Gastrocnemius medialis (tissue), 4 donors: ENCODE results near the gene HLA-A. TPM values are rescaled to one million over a fixed set of nuclear protein-coding genes. Genes with fewer than 3 reads are reported as not detected.

Experiments
- ATAC-seq, 2 donors: fragments of 150-250 bp; one replicate each; pipeline ENCODE4 v1.9.1; 2016
- DNase-seq, 2 donors: peaks; one replicate each; pipeline ENCODE4 v3.0.0-alpha.2; 2019
- H3K27ac ChIP-seq, 4 donors: fragments of 200-600 bp; sonication (generic); 1 replicate in 1 of 4; 2 replicates in 3 of 4; pipeline ENCODE4 v1.5.1; 2016 to 2018; ENCODE audit warnings: mild to moderate bottlenecking in 2 of 4, moderate library complexity in 1 of 4
- H3K27me3 ChIP-seq, 3 donors: fragments of 200-600 bp; sonication (generic) in 2 of 3; 1 replicate in 1 of 3; 2 replicates in 2 of 3; pipeline versions ENCODE4 v1.5.1 to v1.6.0; 2016 to 2019; ENCODE audit warnings: mild to moderate bottlenecking in 1 of 3, moderate library complexity in 1 of 3
- H3K36me3 ChIP-seq, 2 donors: fragments of 200-600 bp; sonication (generic) in 1 of 2; one replicate each; pipeline ENCODE4 v1.5.1; 2017 to 2018
- H3K4me1 ChIP-seq, 2 donors: fragments of 200-600 bp; sonication (generic) in 1 of 2; one replicate each; pipeline ENCODE4 v1.5.1; 2016 to 2017; ENCODE audit warnings: mild to moderate bottlenecking in 2 of 2
- H3K4me3 ChIP-seq, 4 donors: fragments of 200-600 bp; sonication (generic) in 3 of 4; 1 replicate in 1 of 4; 2 replicates in 3 of 4; pipeline ENCODE4 v1.5.1; 2016 to 2019; ENCODE audit warnings: mild to moderate bottlenecking in 2 of 4
- H3K9me3 ChIP-seq, 3 donors: fragments of 200-600 bp; sonication (generic) in 2 of 3; 1 replicate in 1 of 3; 2 replicates in 2 of 3; pipeline ENCODE4 v1.5.1; 2016 to 2019
- CTCF ChIP-seq, 5 experiments: fragments of 450-650 bp in 3 of 5; fragments of 200-600 bp in 2 of 5; sonication (generic) in 2 of 5; IDR thresholded peaks in 4 of 5; conservative IDR thresholded peaks in 1 of 5; 1 replicate in 4 of 5; 2 replicates in 1 of 5; pipeline ENCODE4 v1.5.1; 2016 to 2019; ENCODE audit warnings: antibody characterized with exemption in 5 of 5, mild to moderate bottlenecking in 3 of 5, moderate library complexity in 3 of 5
- POLR2A ChIP-seq, 2 donors: fragments of 450-650 bp; IDR thresholded peaks; one replicate each; pipeline ENCODE4 v1.6.1; 2017; ENCODE audit warnings: antibody characterized with exemption in 2 of 2, mild to moderate bottlenecking in 2 of 2, moderate library complexity in 2 of 2
- in situ Hi-C, 4 donors: fragments of 200-750 bp; cut with MboI; loops; one replicate each; pipeline versions ENCODE4 v1.15.0 to v1.8.0; 2017; ENCODE audit warnings: low sequenced_read_pairs in 4 of 4
- intact Hi-C: fragments of 100-400 bp; cut with DNase I; formaldehyde crosslinking; loops from one replicate; pipeline ENCODE4 v1.15.1; 2023; ENCODE audit warnings: low total_unique reads
- total RNA-seq, 4 donors: library from RNA; depleted of rRNA; stranded (reverse); fragments of >200 nt; gene quantifications; one replicate each; pipeline versions ENCODE4 v1.1.0 to v1.2.3, GENCODE V29; 2016

HLA-A gene
- total RNA-seq, 4 donors from 2014 or later, result 149 to 161 (median 154) TPM

GRCh38 chr6:29935273-29935955 is 6.9 kb upstream of the HLA-A start:
- Histone ChIP-seq H3K27me3 (no peaks in the 10 kb centered on the region), H3K27ac (no peak overlapping the region), H3K9me3 (no peaks in the 10 kb centered on the region), H3K4me3 (no peak overlapping the region), H3K36me3 (no peaks in the 10 kb centered on the region), H3K4me1 (no peaks in the 10 kb centered on the region)
- ATAC-seq (no peak), DNase-seq (no peak)
- intact Hi-C loops, result no loop called here
- TF ChIP-seq POLR2A (IDR thresholded peaks at IDR 0.05), result no peak
- no peak for TF ChIP-seq CTCF (IDR thresholded peaks at IDR 0.05 in 4 of 5, conservative IDR thresholded peaks at IDR 0.05 in 1 of 5)
- in situ Hi-C loops, result loop anchor here in 1 of 4 donors (5.0 kb wide), 1 partner anchor 53 kb away; no protein-coding TSS in a partner anchor

GRCh38 chr6:29938746-29939508 is 3.4 kb upstream of the HLA-A start:
- Histone ChIP-seq H3K27ac (no peak overlapping the region), H3K9me3 (no peaks in the 10 kb centered on the region), H3K4me1 (peaks cover 0 to 5% of the 10 kb centered on the region in 2 donors), H3K4me3 (no peak overlapping the region), H3K27me3 (no peaks in the 10 kb centered on the region), H3K36me3 (no peaks in the 10 kb centered on the region)
- in situ Hi-C loops, result loop anchor here in 1 of 4 donors (5.0 kb wide), 1 partner anchor 57 kb away; no protein-coding TSS in a partner anchor
- ATAC-seq (no peak), DNase-seq (no peak)
- intact Hi-C loops, result no loop called here
- TF ChIP-seq POLR2A (IDR thresholded peaks at IDR 0.05) (no peak), CTCF (IDR thresholded peaks at IDR 0.05 in 4 of 5, conservative IDR thresholded peaks at IDR 0.05 in 1 of 5) (no peak)

GRCh38 chr6:29941016-29941415 is 1.3 kb upstream of the HLA-A start:
- no peak for ATAC-seq
- peak overlapping the region in 3 of 4 donors; percentile 81 to 88 (median 87) for H3K27ac ChIP-seq
- no peak for TF ChIP-seq CTCF (IDR thresholded peaks at IDR 0.05 in 4 of 5, conservative IDR thresholded peaks at IDR 0.05 in 1 of 5)
- TF ChIP-seq POLR2A (IDR thresholded peaks at IDR 0.05), result no peak
- in situ Hi-C loops (no loop called here), intact Hi-C loops (loop anchor here (1.0 kb wide), 1 partner anchor 54 kb away; no protein-coding TSS in a partner anchor)
- no peak for DNase-seq
- no peak overlapping the region for H3K4me3 ChIP-seq
- H3K36me3 ChIP-seq, result no peaks in the 10 kb centered on the region
- H3K9me3 ChIP-seq, result no peaks in the 10 kb centered on the region
- H3K4me1 ChIP-seq, result peaks cover 0 to 5% of the 10 kb centered on the region in 2 donors
- no peaks in the 10 kb centered on the region for H3K27me3 ChIP-seq

- H3K27ac ChIP-seq, result peak overlapping the region; percentile 81 to 88 (median 86)
- in situ Hi-C loops, result no loop called here
- no peak for ATAC-seq
- TF ChIP-seq POLR2A (IDR thresholded peaks at IDR 0.05) (no peak), CTCF (IDR thresholded peaks at IDR 0.05 in 4 of 5, conservative IDR thresholded peaks at IDR 0.05 in 1 of 5) (no peak)
- no peaks in the 10 kb centered on the region for H3K27me3 ChIP-seq
- H3K4me1 ChIP-seq, result peaks cover 0 to 5% of the 10 kb centered on the region in 2 donors
- DNase-seq, result no peak
- H3K36me3 ChIP-seq, result no peaks in the 10 kb centered on the region
- intact Hi-C loops, result loop anchor here (1.0 kb wide), 1 partner anchor 54 kb away; no protein-coding TSS in a partner anchor
- H3K9me3 ChIP-seq, result no peaks in the 10 kb centered on the region
- H3K4me3 ChIP-seq, result peak overlapping the region; percentile 61 to 80 (median 66)
Observed at GRCh38 chr6:29941471-29941870, 861 bp upstream of the HLA-A start.
